IPS DF 6.9 (cell line): ENCODE results near the gene HS3ST2.
"Not testable (repeated sequence)": the region's sequence is repeated elsewhere in the genome, so short reads cannot be mapped to it uniquely, and the experiment has no call there.

ENCODE experiments used
- DNase-seq: peaks from one replicate; pipeline ENCODE4 v3.0.0-alpha.2; 2013; ENCODE audit warnings: low read depth, low spot score
- H3K27ac ChIP-seq: one replicate; pipeline ENCODE4 v1.5.1; 2013; ENCODE audit warnings: low read length, control low read depth
- H3K27me3 ChIP-seq: 2 replicates; pipeline ENCODE4 v1.6.1; 2013; ENCODE audit warnings: mild to moderate bottlenecking, low read length; ENCODE audit not compliant: control insufficient read depth, insufficient read depth
- H3K36me3 ChIP-seq: 2 replicates; pipeline ENCODE4 v1.6.1; 2013; ENCODE audit warnings: low read length; ENCODE audit not compliant: control insufficient read depth, insufficient read depth
- H3K4me1 ChIP-seq: 2 replicates; pipeline ENCODE4 v1.6.1; 2013; ENCODE audit warnings: low read length; ENCODE audit not compliant: control insufficient read depth, insufficient read depth
- H3K4me3 ChIP-seq: 2 replicates; pipeline ENCODE4 v1.5.1; 2013; ENCODE audit warnings: mild to moderate bottlenecking, low read length
- H3K9me3 ChIP-seq: 2 replicates; pipeline ENCODE4 v1.6.1; 2013; ENCODE audit warnings: low read length, inconsistent platforms; ENCODE audit not compliant: control insufficient read depth, insufficient read depth
- WGBS: extraction: QIAGEN DNeasy Blood & Tissue Kit; methylation state at CpG from one replicate; pipeline ENCODE4 v1.1.7; 2013; ENCODE audit warnings: mixed read lengths, missing lambda C conversion rate; ENCODE audit not compliant: insufficient read length, insufficient coverage; 5-methylcytosine and 5-hydroxymethylcytosine counted together

HS3ST2 gene

DNA sequence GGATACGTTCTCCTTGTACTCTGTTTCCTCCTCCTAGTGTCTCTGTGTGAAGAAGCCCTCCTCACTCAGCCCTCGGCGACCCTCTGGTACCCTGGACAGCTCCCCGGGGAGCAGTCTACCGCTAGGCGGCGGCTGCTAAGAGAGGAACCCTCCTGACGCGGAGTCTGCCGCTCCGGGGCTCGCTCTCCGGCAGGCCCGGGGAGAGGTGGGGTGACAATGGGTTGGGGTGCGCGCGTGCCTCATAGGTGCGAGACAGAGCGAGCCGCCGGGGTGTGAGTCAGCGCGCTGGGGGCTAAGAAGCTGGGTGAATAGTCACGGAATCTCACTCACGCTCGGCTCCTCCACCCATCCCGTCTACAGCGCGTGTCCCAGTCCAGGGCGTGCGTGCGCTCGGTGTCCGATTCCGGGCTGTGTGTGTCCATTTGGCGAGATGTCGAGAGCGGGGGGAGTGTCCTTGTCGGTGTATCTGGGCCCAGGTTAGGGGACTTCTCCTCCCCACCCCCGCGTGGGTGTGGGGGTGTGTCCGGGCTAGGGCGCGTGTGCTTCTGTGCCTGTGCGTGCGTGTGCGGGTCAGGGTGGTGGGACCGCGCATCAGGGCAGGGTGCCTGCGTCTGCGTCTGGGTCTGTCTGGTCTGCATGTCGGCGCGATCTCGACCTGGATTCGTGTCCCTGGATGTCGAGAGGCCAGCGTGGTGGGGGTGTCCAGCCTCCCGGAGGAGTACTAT lies 577 bp upstream of the HS3ST2 start:
- H3K4me3 ChIP-seq = peak overlapping the region; percentile 47; the same call in 1 of the 2 replicates
- no peak overlapping the region for H3K27ac ChIP-seq
- H3K27me3 ChIP-seq = peaks cover 5% of the 10 kb centered on the region; the same call in 1 of the 2 replicates
- H3K4me1 ChIP-seq = peaks cover 4% of the 10 kb centered on the region; the same call in 1 of the 2 replicates
- DNase-seq = peak; percentile 54
- no peaks in the 10 kb centered on the region for H3K36me3 ChIP-seq
- H3K9me3 ChIP-seq = no peaks in the 10 kb centered on the region
- no CpG with 5 or more reads among the region's 59 CpGs for WGBS

GRCh38 chr16:22814711-22815105 lies 746 bp downstream of the HS3ST2 start:
- no CpG with 5 or more reads among the region's 41 CpGs for WGBS
- Histone ChIP-seq H3K4me3 (peak overlapping the region; percentile 52), H3K27ac (no peak overlapping the region), H3K4me1 (peaks cover 4% of the 10 kb centered on the region; the same call in 1 of the 2 replicates), H3K27me3 (peaks cover 5% of the 10 kb centered on the region; the same call in 1 of the 2 replicates), H3K9me3 (no peaks in the 10 kb centered on the region), H3K36me3 (no peaks in the 10 kb centered on the region)
- no peak for DNase-seq

DNA sequence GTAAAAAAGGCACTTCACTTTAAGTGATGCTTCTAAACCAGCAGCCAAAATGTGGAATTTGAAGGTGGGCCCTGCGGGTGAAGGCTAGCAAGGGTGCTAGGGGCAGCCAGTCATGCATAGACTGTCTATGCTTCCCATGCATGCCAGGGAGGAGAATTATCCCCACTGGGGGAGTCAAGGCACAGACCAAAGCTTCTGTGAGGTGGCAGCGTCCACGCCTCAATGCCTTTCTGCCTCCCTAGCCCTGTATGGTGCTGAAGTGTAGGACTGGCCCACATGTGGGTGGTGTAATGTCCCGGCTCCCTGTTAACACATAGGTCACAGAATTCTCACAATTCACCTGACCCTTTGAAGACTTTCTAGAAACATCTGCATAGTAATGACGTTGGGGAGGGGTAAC lies 1.9 kb downstream of the HS3ST2 start:
- Histone ChIP-seq H3K4me3 (no peak overlapping the region), H3K27me3 (peaks cover 5% of the 10 kb centered on the region; the same call in 1 of the 2 replicates), H3K4me1 (peaks cover 4% of the 10 kb centered on the region; the same call in 1 of the 2 replicates), H3K9me3 (no peaks in the 10 kb centered on the region), H3K27ac (no peak overlapping the region), H3K36me3 (no peaks in the 10 kb centered on the region)
- DNase-seq = no peak
- WGBS = no CpG with 5 or more reads among the region's 5 CpGs

DNA sequence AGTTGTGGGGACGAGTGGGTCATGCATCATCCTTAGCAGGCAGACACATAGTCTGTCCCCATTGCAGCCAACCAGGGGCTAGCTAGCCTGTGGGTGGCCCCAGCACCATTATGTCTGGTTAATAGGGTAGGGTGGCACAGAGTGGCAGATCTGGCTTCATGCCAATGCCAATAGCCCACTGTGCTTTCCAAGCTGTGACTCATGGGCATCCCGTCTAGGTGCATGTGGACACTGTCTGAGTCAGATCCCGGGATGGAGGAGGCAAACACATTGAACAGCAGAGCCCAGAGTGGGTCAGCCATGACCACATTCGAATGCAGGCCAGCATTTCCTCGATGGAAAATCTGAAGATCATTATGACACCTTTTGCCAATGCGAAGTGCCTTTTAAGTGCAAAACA lies 2.5 kb downstream of the HS3ST2 start:
- Histone ChIP-seq H3K27me3 (peaks cover 5% of the 10 kb centered on the region; the same call in 1 of the 2 replicates), H3K36me3 (no peaks in the 10 kb centered on the region), H3K9me3 (no peaks in the 10 kb centered on the region), H3K4me3 (no peak overlapping the region), H3K4me1 (peaks cover 4% of the 10 kb centered on the region; the same call in 1 of the 2 replicates), H3K27ac (no peak overlapping the region)
- DNase-seq = no peak
- WGBS = no CpG with 5 or more reads among the region's 6 CpGs

GRCh38 chr16:22818736-22819135 lies 4.8 kb downstream of the HS3ST2 start:
- not testable (repeated sequence) for H3K27ac ChIP-seq, H3K4me3 ChIP-seq, H3K36me3 ChIP-seq, H3K9me3 ChIP-seq, DNase-seq, H3K4me1 ChIP-seq, H3K27me3 ChIP-seq

- no peaks in the 10 kb centered on the region for H3K9me3 ChIP-seq
- no peaks in the 10 kb centered on the region for H3K27me3 ChIP-seq
- no peaks in the 10 kb centered on the region for H3K4me1 ChIP-seq
- no peaks in the 10 kb centered on the region for H3K36me3 ChIP-seq
- no peak overlapping the region for H3K4me3 ChIP-seq
- WGBS = no CpG with 5 or more reads among the region's 3 CpGs
- no peak for DNase-seq
- H3K27ac ChIP-seq = no peak overlapping the region
Measured at GRCh38 chr16:22838681-22839080, 24.7 kb downstream of the HS3ST2 start.

DNA sequence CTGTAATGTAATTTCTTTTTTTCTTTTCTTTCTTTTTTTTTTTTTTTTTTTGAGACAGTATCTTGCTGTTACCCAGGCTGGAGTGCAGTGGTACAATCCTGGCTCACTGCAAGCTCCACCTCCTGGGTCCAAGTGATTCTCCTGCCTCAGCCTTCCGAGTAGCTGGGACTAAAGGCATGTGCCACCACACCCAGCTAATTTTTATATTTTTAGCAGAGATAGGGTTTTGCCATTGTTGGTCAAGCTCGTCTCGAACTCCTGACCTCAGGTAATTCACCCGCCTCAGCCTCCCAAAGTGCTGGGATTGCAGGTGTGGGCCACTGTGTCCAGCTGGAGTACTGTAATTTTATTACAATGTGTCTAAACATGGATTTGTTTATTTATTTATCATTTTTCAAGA lies 28.1 kb downstream of the HS3ST2 start:
- not testable (repeated sequence) for H3K36me3 ChIP-seq, H3K4me3 ChIP-seq, H3K27ac ChIP-seq, H3K4me1 ChIP-seq, DNase-seq, H3K9me3 ChIP-seq, H3K27me3 ChIP-seq
- WGBS = no CpG with 5 or more reads among the region's 4 CpGs

- H3K9me3 ChIP-seq = no peaks in the 10 kb centered on the region
- H3K27ac ChIP-seq = no peak overlapping the region
- H3K4me3 ChIP-seq = no peak overlapping the region
- no CpG with 5 or more reads among the region's 3 CpGs for WGBS
- no peaks in the 10 kb centered on the region for H3K36me3 ChIP-seq
- no peaks in the 10 kb centered on the region for H3K4me1 ChIP-seq
- DNase-seq = no peak
- no peaks in the 10 kb centered on the region for H3K27me3 ChIP-seq
Measured at GRCh38 chr16:22843122-22843521, 29.2 kb downstream of the HS3ST2 start.

DNA sequence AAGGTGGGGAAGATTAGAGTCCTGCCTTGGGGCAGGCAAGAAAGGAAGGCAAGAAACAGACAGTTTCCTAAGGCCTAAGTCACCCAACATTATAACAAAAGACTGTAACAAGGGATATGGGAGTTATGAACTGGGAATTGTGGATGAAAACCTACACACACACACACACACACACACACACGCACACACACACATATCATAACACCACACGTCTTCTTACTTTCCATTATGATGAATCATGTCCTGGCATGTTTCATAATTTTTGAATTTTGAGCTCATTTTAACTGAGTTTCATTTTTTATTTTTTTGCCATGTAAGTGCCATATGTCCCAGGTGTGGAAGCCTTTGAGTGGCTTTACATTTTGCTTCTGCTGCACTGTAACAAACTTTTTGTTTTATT lies 29.9 kb downstream of the HS3ST2 start:
- no CpG with 5 or more reads among the region's 2 CpGs for WGBS
- Histone ChIP-seq H3K27me3 (no peaks in the 10 kb centered on the region), H3K4me1 (no peaks in the 10 kb centered on the region), H3K9me3 (no peaks in the 10 kb centered on the region), H3K4me3 (no peak overlapping the region), H3K36me3 (no peaks in the 10 kb centered on the region), H3K27ac (no peak overlapping the region)
- no peak for DNase-seq

DNA sequence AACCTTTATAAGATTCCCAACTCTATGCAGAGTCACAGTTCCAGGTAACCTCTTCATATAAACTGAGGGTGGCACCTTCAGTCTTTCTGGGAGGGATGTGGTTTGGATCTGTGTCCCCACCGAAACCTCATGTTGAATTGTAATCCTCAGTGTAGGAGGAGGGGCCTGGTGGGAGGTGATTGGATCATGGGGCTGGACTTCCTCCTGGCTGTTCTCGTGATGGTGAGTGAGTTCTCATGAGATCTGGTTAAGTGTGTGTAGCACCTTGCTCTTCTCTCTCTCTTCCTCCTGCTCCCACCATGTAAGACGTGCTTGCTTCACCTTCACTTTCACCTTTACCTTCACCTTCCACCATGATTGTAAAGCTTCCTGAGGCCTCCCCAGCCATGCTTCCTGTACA lies 30.5 kb downstream of the HS3ST2 start:
- Histone ChIP-seq H3K4me3 (no peak overlapping the region), H3K36me3 (no peaks in the 10 kb centered on the region), H3K27ac (no peak overlapping the region), H3K4me1 (no peaks in the 10 kb centered on the region), H3K9me3 (no peaks in the 10 kb centered on the region), H3K27me3 (no peaks in the 10 kb centered on the region)
- DNase-seq = no peak
- no CpG with 5 or more reads among the region's 3 CpGs for WGBS

DNA sequence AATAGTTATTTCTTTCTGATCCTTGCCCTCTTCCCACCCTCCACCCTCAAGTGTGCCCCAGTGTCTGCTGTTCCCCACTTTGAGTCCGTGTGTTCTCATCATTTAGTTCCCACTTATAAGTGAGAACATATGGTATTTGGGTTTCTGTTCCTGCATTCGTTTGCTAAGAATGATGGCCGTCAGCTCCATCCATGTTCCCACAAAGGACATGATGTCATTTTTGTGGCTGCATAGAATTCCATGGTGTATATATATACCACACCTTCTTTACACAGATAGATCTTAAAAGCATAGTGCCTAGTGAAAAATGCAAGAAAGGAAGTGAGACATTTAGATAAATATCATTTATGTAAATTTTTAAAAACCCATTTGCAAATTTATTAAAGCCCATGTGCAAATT lies 33.1 kb downstream of the HS3ST2 start:
- WGBS = no CpG with 5 or more reads among the region's 3 CpGs
- Histone ChIP-seq H3K4me1 (no peaks in the 10 kb centered on the region), H3K9me3 (no peaks in the 10 kb centered on the region), H3K36me3 (no peaks in the 10 kb centered on the region), H3K4me3 (no peak overlapping the region), H3K27ac (no peak overlapping the region), H3K27me3 (no peaks in the 10 kb centered on the region)
- DNase-seq = no peak
